HG02610 (cell line): ENCODE results near the gene CTAG2.
"Not testable (repeated sequence)": the region's sequence is repeated elsewhere in the genome, so short reads cannot be mapped to it uniquely, and the experiment has no call there.

Source experiments
- ATAC-seq: cut with Tn5 transposase; IDR thresholded peaks from one replicate; pipeline ENCODE4 v1.9.1; 2021; ENCODE audit warnings: mild to moderate bottlenecking, moderate library complexity; ENCODE audit not compliant: unreplicated experiment

The CTAG2 gene

GRCh38 chrX:154653413-154653812, at the start of gene CTAG2:
Gene CTAG2, minus strand, starts transcription at chrX:154653579. Its CDS starts 64 bp downstream, at chrX:154653515.
- ATAC-seq, result not testable (repeated sequence)

- no peak for ATAC-seq
These were observed 45.4 kb upstream of the CTAG2 start for GRCh38 chrX:154698630-154699248.

- ATAC-seq, result no peak
These were observed 43.3 kb upstream of the CTAG2 start for GRCh38 chrX:154696676-154697045.

- ATAC-seq, result no peak
These were observed 42.7 kb upstream of the CTAG2 start for GRCh38 chrX:154695911-154696675.

- no peak for ATAC-seq
These were observed 40.0 kb upstream of the CTAG2 start for GRCh38 chrX:154693394-154693793.

GRCh38 chrX:154690438-154690837, 37.1 kb upstream of the CTAG2 start:
- not testable (repeated sequence) for ATAC-seq

GRCh38 chrX:154672084-154672483, 18.7 kb upstream of the CTAG2 start:
- ATAC-seq, result not testable (repeated sequence)

GRCh38 chrX:154670848-154671247, 17.5 kb upstream of the CTAG2 start:
- not testable (repeated sequence) for ATAC-seq

GRCh38 chrX:154661899-154662298, 8.5 kb upstream of the CTAG2 start:
- no peak for ATAC-seq

- no peak for ATAC-seq
These were observed 7.8 kb upstream of the CTAG2 start for GRCh38 chrX:154661170-154661569.

- ATAC-seq, result no peak
These were observed 7.2 kb upstream of the CTAG2 start for GRCh38 chrX:154660541-154660940.

- ATAC-seq, result no peak
These were observed 5.6 kb upstream of the CTAG2 start for GRCh38 chrX:154658957-154659356.

GRCh38 chrX:154658187-154658586, 4.8 kb upstream of the CTAG2 start:
- ATAC-seq, result no peak

GRCh38 chrX:154657226-154657805, 3.9 kb upstream of the CTAG2 start:
- ATAC-seq, result no peak

- no peak for ATAC-seq
These were observed 2.4 kb upstream of the CTAG2 start for GRCh38 chrX:154655786-154656185.

- no peak for ATAC-seq
These were observed 2.0 kb upstream of the CTAG2 start for GRCh38 chrX:154655346-154655745.

GRCh38 chrX:154654925-154655324, 1.5 kb upstream of the CTAG2 start:
- no peak for ATAC-seq

- ATAC-seq, result no peak
These were observed 993 bp upstream of the CTAG2 start for GRCh38 chrX:154654372-154654771.

- no peak for ATAC-seq
These were observed 354 bp downstream of the CTAG2 start for GRCh38 chrX:154653048-154653401.

GRCh38 chrX:154652311-154653047, 900 bp downstream of the CTAG2 start:
- ATAC-seq, result no peak

- ATAC-seq, result no peak
These were observed 3.2 kb downstream of the CTAG2 start for GRCh38 chrX:154650221-154650510.
